ENCODE measurements around the gene CYBB. TPM values are rescaled to one million over a fixed set of nuclear protein-coding genes. Genes with fewer than 3 reads are reported as not detected.

CYBB gene
- total RNA-seq, 1 experiment from 2014 or later, result 0.23 TPM

DNA sequence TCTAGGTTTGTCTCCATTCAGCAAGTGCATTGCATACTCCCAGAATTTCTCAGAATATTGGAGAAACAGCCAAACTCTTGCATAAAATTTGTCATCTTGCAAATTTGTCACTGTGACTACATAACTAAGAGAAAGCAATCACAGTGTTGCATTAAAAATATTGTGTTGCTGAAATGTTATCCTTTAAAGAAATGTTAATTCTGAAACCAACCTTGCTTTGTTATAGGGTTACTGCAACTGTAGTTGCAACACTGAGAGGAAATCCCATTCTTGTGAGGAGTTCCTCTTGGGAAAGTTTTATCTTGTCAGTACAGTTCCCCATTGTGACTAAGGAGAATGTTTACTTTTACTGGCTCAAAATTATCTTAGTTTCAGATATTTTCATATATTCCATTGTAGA is 20.9 kb downstream of the CYBB start:
- in situ Hi-C loops (cut with HindIII; ENCODE audit: low pct_unique_long_range_greater_than_20kb, low sequenced_read_pairs), result no loop called here

GRCh38 chrX:37802028-37802427 is 22.2 kb downstream of the CYBB start:
- TF ChIP-seq REST (IDR thresholded peaks at IDR 0.05; ENCODE audit: insufficient read depth in 1 of 2, low read depth in 2 of 2, low read length in 1 of 2), result no peak
- no peak for TF ChIP-seq SIN3A (IDR thresholded peaks at IDR 0.05; ENCODE audit: borderline replicate concordance, insufficient read depth, low read depth, low read length)
- in situ Hi-C loops (cut with HindIII; ENCODE audit: low pct_unique_long_range_greater_than_20kb, low sequenced_read_pairs), result no loop called here

More for the DNA sequence above, 20.9 kb downstream of the CYBB start:
- Histone ChIP-seq H3K27me3 (ENCODE audit: control insufficient read depth, insufficient read depth, low read length) (no peaks in the 10 kb centered on the region), H3K4me1 (ENCODE audit: control insufficient read depth, insufficient read depth, low read length) (no peaks in the 10 kb centered on the region), H3K4me3 (ENCODE audit: low read depth in 2 of 2, low read length in 2 of 2) (no peak overlapping the region), H3K36me3 (ENCODE audit: control insufficient read depth, insufficient read depth, low read length) (no peaks in the 10 kb centered on the region), H3K27ac (ENCODE audit: low read length) (no peak overlapping the region), H3K9me3 (ENCODE audit: control insufficient read depth, insufficient read depth, low read depth, low read length) (no peaks in the 10 kb centered on the region)
- BruUV-seq (replicated peaks), result no TSS peak
- CTCF ChIA-PET, result no interaction called here
- no peak for ATAC-seq
- no peak for DNase-seq (ENCODE audit: low read depth, low spot score)
- intact Hi-C loops (cut with micrococcal nuclease; ENCODE audit: unreplicated experiment), result no loop called here
- POLR2A ChIA-PET, result no interaction called here
- TF ChIP-seq REST (IDR thresholded peaks at IDR 0.05; ENCODE audit: insufficient read depth in 1 of 2, low read depth in 2 of 2, low read length in 1 of 2) (no peak), SIN3A (IDR thresholded peaks at IDR 0.05; ENCODE audit: borderline replicate concordance, insufficient read depth, low read depth, low read length) (no peak), CTCF (IDR thresholded peaks at IDR 0.05) (no peak), TCF7L2 (IDR thresholded peaks at IDR 0.05; ENCODE audit: low read depth, low read length) (no peak), POLR2AphosphoS5 (IDR thresholded peaks at IDR 0.05; ENCODE audit: low read depth, low read length) (no peak)

More at GRCh38 chrX:37802028-37802427, 22.2 kb downstream of the CYBB start:
- ATAC-seq, result no peak
- no peak for DNase-seq (ENCODE audit: low read depth, low spot score)
- POLR2A ChIA-PET, result no interaction called here
- Histone ChIP-seq H3K4me1 (ENCODE audit: control insufficient read depth, insufficient read depth, low read length) (no peaks in the 10 kb centered on the region), H3K9me3 (ENCODE audit: control insufficient read depth, insufficient read depth, low read depth, low read length) (no peaks in the 10 kb centered on the region), H3K27me3 (ENCODE audit: control insufficient read depth, insufficient read depth, low read length) (no peaks in the 10 kb centered on the region), H3K36me3 (ENCODE audit: control insufficient read depth, insufficient read depth, low read length) (no peaks in the 10 kb centered on the region), H3K4me3 (ENCODE audit: low read depth in 2 of 2, low read length in 2 of 2) (no peak overlapping the region), H3K27ac (ENCODE audit: low read length) (no peak overlapping the region)
- CTCF ChIA-PET, result no interaction called here
- BruUV-seq (replicated peaks), result no TSS peak
- intact Hi-C loops (cut with micrococcal nuclease; ENCODE audit: unreplicated experiment), result no loop called here

All from Panc1 (cell line).